IPS-18a (cell line): ENCODE results near the gene ERCC6.

ENCODE experiments used
- H3K27ac ChIP-seq: one replicate; pipeline ENCODE4 v1.5.1; 2013; ENCODE audit warnings: low read length
- H3K27me3 ChIP-seq: one replicate; pipeline ENCODE4 v1.6.1; 2013; ENCODE audit warnings: mild to moderate bottlenecking, low read length; ENCODE audit not compliant: control insufficient read depth, insufficient read depth
- H3K36me3 ChIP-seq: one replicate; pipeline ENCODE4 v1.6.1; 2013; ENCODE audit warnings: low read depth, low read length; ENCODE audit not compliant: control insufficient read depth
- H3K4me1 ChIP-seq: one replicate; pipeline ENCODE4 v1.6.1; 2013; ENCODE audit warnings: low read depth, low read length; ENCODE audit not compliant: control insufficient read depth
- H3K4me3 ChIP-seq: one replicate; pipeline ENCODE4 v1.5.1; 2013; ENCODE audit warnings: low read length
- H3K9ac ChIP-seq: one replicate; pipeline ENCODE4 v1.6.1; 2013; ENCODE audit warnings: mild to moderate bottlenecking, low read length, moderate library complexity
- H3K9me3 ChIP-seq: one replicate; pipeline ENCODE4 v1.6.1; 2013; ENCODE audit warnings: low read depth, low read length; ENCODE audit not compliant: control insufficient read depth

The ERCC6 gene

DNA sequence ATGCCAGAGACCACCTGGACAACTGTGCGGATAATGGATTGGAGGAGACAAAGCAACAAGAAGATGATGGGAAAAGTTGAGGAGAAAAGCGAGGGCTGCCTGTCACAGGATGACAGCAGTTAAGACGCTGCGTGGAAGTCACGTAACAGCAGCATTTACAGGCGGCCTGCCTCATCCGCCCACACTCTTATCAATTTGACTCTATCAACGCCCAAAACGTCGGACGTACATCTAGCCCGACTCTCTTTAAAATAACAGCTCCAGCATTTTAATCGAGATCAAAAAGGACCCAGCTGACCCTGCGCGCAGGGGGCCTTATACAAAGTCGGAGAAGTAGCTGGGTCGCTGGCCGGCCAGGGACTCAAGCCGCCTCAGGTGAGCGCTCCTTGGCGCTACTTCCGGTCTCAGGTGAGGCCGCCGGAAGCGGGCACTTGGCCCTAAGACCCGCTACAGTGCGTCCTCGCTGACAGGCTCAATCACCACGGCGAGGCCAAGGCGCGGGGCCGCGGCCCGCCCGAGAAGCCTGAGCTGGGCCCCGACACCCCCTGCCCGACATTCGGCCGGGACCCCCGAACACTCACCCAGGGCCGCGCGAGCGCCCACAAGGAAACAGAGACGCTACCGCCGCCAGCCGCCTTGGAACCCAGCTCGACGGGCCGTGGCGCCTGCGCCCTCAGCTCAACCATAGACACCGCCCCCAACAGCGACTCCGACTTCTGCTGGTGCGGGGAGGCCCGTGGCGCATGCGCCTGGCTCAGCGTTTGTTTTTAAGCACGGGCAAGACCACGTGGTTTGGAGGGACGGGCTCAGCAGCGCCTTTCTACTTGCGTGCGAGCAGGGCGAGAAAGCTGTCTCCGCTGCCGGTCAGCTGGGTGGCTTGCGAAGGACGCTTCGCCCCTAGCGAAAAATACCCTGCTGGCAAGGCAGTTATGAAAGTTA lies at the start of gene ERCC6:
ERCC6 (minus strand) TSS at position 741 of the 939 bp plus-strand sequence.
- H3K4me3 ChIP-seq = peak within 1 kb of the TSS; percentile 74
- no peaks in the 10 kb centered on the region for H3K36me3 ChIP-seq
- no peaks in the 10 kb centered on the region for H3K9me3 ChIP-seq
- H3K27ac ChIP-seq = no peak within 1 kb of the TSS
- H3K4me1 ChIP-seq = peaks cover 4% of the 10 kb centered on the region
- peaks cover 26% of the 10 kb centered on the region for H3K27me3 ChIP-seq
- peak within 1 kb of the TSS; percentile 37 for H3K9ac ChIP-seq

DNA sequence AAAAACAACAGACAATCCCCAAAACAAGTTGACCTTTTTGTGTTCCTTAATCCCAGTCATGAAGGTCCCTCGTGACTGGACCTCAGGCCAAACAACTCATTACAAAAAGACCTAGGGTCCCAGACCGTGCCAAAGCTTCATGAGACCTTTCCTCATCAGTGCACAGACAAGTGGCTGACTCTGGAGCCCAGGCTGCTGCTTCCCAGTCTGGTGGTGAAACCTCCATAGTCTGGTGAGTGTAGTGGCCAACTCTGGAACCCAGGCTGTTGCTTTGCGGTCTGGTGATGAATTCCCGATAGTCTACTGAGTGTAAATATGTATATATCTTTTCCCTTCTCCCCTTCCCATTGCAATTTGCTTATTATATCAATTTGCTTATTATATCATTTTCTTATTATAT lies 49.1 kb upstream of the ERCC6 start:
- Histone ChIP-seq H3K4me1 (no peaks in the 10 kb centered on the region), H3K27me3 (no peaks in the 10 kb centered on the region), H3K36me3 (no peaks in the 10 kb centered on the region), H3K4me3 (no peak overlapping the region), H3K9me3 (no peaks in the 10 kb centered on the region), H3K9ac (no peak overlapping the region), H3K27ac (no peak overlapping the region)

DNA sequence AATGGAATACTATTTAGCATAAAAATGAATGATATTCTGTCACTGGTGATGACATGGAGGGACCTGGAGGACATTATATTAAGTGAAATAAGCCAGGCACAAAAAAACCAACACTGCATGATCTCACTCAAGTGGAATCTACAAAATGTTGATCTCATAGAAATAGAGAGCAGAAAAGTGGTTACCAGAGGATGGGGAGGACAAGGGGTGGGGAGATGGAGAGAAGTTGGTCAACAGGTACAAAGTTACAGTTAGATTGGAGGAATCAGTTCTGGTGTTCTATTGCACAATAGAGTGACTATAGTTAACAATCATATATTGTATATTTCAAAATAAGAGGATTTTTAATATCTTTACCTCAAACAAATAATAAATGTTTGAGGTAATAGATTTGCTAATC lies 46.5 kb upstream of the ERCC6 start:
- H3K4me1 ChIP-seq = no peaks in the 10 kb centered on the region
- no peaks in the 10 kb centered on the region for H3K27me3 ChIP-seq
- no peaks in the 10 kb centered on the region for H3K36me3 ChIP-seq
- no peak overlapping the region for H3K9ac ChIP-seq
- H3K4me3 ChIP-seq = no peak overlapping the region
- no peak overlapping the region for H3K27ac ChIP-seq
- no peaks in the 10 kb centered on the region for H3K9me3 ChIP-seq

GRCh38 chr10:49579621-49580020 lies 40.7 kb upstream of the ERCC6 start:
- Histone ChIP-seq H3K36me3 (no peaks in the 10 kb centered on the region), H3K27me3 (no peaks in the 10 kb centered on the region), H3K9ac (no peak overlapping the region), H3K9me3 (no peaks in the 10 kb centered on the region), H3K4me1 (no peaks in the 10 kb centered on the region), H3K4me3 (no peak overlapping the region), H3K27ac (no peak overlapping the region)

GRCh38 chr10:49578392-49578791 lies 39.5 kb upstream of the ERCC6 start:
- Histone ChIP-seq H3K9me3 (no peaks in the 10 kb centered on the region), H3K27me3 (no peaks in the 10 kb centered on the region), H3K27ac (no peak overlapping the region), H3K9ac (no peak overlapping the region), H3K4me1 (no peaks in the 10 kb centered on the region), H3K36me3 (no peaks in the 10 kb centered on the region), H3K4me3 (no peak overlapping the region)

- H3K9me3 ChIP-seq = no peaks in the 10 kb centered on the region
- H3K9ac ChIP-seq = no peak overlapping the region
- H3K36me3 ChIP-seq = no peaks in the 10 kb centered on the region
- no peak overlapping the region for H3K4me3 ChIP-seq
- no peaks in the 10 kb centered on the region for H3K4me1 ChIP-seq
- H3K27me3 ChIP-seq = no peaks in the 10 kb centered on the region
- H3K27ac ChIP-seq = no peak overlapping the region
Measured at GRCh38 chr10:49577182-49577925, 38.4 kb upstream of the ERCC6 start.

- Histone ChIP-seq H3K4me1 (no peaks in the 10 kb centered on the region), H3K9ac (no peak overlapping the region), H3K27me3 (no peaks in the 10 kb centered on the region), H3K27ac (no peak overlapping the region), H3K9me3 (no peaks in the 10 kb centered on the region), H3K4me3 (no peak overlapping the region), H3K36me3 (no peaks in the 10 kb centered on the region)
Measured at GRCh38 chr10:49575489-49576072, 36.7 kb upstream of the ERCC6 start.

GRCh38 chr10:49572594-49573114 lies 33.7 kb upstream of the ERCC6 start:
- no peak overlapping the region for H3K4me3 ChIP-seq

GRCh38 chr10:49571388-49571787 lies 32.5 kb upstream of the ERCC6 start:
- no peaks in the 10 kb centered on the region for H3K9me3 ChIP-seq

More at GRCh38 chr10:49572594-49573114, 33.7 kb upstream of the ERCC6 start:
- Histone ChIP-seq H3K27me3 (no peaks in the 10 kb centered on the region), H3K36me3 (no peaks in the 10 kb centered on the region), H3K9me3 (no peaks in the 10 kb centered on the region), H3K9ac (no peak overlapping the region), H3K27ac (no peak overlapping the region), H3K4me1 (no peaks in the 10 kb centered on the region)

DNA sequence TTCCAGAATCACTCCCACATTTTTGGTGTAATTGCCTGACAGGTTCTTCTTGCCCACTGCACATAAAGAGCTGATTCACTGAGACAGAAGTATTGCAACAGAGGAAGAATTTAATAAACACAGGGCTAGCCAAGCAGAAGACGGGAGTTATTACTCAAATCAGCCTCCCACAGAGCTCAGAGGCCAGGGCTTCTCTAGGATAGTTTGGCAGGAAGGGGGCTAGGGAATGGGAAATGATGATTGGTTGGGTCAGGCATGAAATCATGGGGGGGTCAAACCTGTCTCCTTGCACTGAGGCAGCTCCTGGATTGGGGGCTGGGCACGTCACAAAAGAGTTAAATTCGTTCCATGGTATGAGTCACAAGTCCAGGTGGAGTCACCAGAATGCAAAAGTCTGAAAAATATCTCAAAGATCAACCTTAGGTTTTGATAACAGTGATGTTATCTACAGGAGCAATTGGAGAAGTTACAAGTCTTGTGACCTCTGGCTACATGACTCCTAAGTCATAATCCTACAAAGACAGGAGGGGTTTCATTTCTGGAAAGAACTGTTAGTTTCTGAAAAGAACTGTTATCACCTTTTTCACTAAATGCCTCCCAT lies 30.2 kb upstream of the ERCC6 start:
- H3K27ac ChIP-seq = no peak overlapping the region
- no peaks in the 10 kb centered on the region for H3K27me3 ChIP-seq
- H3K4me3 ChIP-seq = no peak overlapping the region
- H3K4me1 ChIP-seq = no peaks in the 10 kb centered on the region
- H3K9ac ChIP-seq = no peak overlapping the region
- H3K36me3 ChIP-seq = no peaks in the 10 kb centered on the region
- no peaks in the 10 kb centered on the region for H3K9me3 ChIP-seq

More at GRCh38 chr10:49571388-49571787, 32.5 kb upstream of the ERCC6 start:
- Histone ChIP-seq H3K27ac (no peak overlapping the region), H3K36me3 (no peaks in the 10 kb centered on the region), H3K4me3 (no peak overlapping the region), H3K4me1 (no peaks in the 10 kb centered on the region), H3K9ac (no peak overlapping the region), H3K27me3 (no peaks in the 10 kb centered on the region)

GRCh38 chr10:49568235-49568634 lies 29.3 kb upstream of the ERCC6 start:
- H3K9me3 ChIP-seq = no peaks in the 10 kb centered on the region
- H3K27me3 ChIP-seq = no peaks in the 10 kb centered on the region
- no peaks in the 10 kb centered on the region for H3K4me1 ChIP-seq
- no peak overlapping the region for H3K27ac ChIP-seq
- no peaks in the 10 kb centered on the region for H3K36me3 ChIP-seq
- H3K9ac ChIP-seq = no peak overlapping the region
- H3K4me3 ChIP-seq = no peak overlapping the region
